GM12865 (cell line): ENCODE measurements around the gene TK1.

Experiments
- DNase-seq: peaks from one replicate; pipeline ENCODE4 v3.0.0; 2010; ENCODE audit warnings: low read depth
- H3K4me3 ChIP-seq: 2 replicates; pipeline ENCODE4 v1.5.1; 2011; ENCODE audit warnings: mild to moderate bottlenecking, low read depth, low read length, control low read depth
- CTCF ChIP-seq: IDR thresholded peaks from 2 replicates; pipeline ENCODE4 v1.5.1; 2011; ENCODE audit warnings: low read length, control low read depth, low read depth, inconsistent platforms; ENCODE audit not compliant: insufficient read depth; ENCODE audit errors: missing control alignments

Gene TK1

GRCh38 chr17:78231991-78232858 is 45.4 kb upstream of the TK1 start:
- DNase-seq = no peak
- no peak overlapping the region for H3K4me3 ChIP-seq
- TF ChIP-seq CTCF = no peak

GRCh38 chr17:78230996-78231935 is 44.4 kb upstream of the TK1 start, which contains the start of gene TMEM235:
Gene TMEM235, plus strand, starts transcription at chr17:78231631. Its CDS starts 393 bp downstream, at chr17:78232024.
- TF ChIP-seq CTCF = no peak
- no peak for DNase-seq
- no peak within 1 kb of the TSS for H3K4me3 ChIP-seq

- H3K4me3 ChIP-seq = no peak overlapping the region
- no peak for TF ChIP-seq CTCF
Observed at GRCh38 chr17:78230252-78230962, 43.6 kb upstream of the TK1 start.

GRCh38 chr17:78228176-78228575 is 41.3 kb upstream of the TK1 start:
- TF ChIP-seq CTCF = no peak
- no peak for DNase-seq
- H3K4me3 ChIP-seq = no peak overlapping the region

More at GRCh38 chr17:78230252-78230962, 43.6 kb upstream of the TK1 start:
- no peak for DNase-seq

GRCh38 chr17:78227455-78227916 is 40.6 kb upstream of the TK1 start:
- no peak for TF ChIP-seq CTCF
- no peak for DNase-seq
- H3K4me3 ChIP-seq = no peak overlapping the region

- no peak overlapping the region for H3K4me3 ChIP-seq
- no peak for TF ChIP-seq CTCF
- DNase-seq = no peak
Observed at GRCh38 chr17:78226759-78227454, 40.1 kb upstream of the TK1 start.
